Subcutaneous adipose tissue (tissue), 4 donors: ENCODE results near the gene PIEZO2. TPM values are rescaled to one million over a fixed set of nuclear protein-coding genes. Genes with fewer than 3 reads are reported as not detected.

Experiments
- total RNA-seq, 4 donors: library from RNA; depleted of rRNA; stranded (reverse); fragments of >200 nt; gene quantifications; one replicate each; pipeline ENCODE4 v1.1.0, GENCODE V29; 2016
- TF ChIP-seq, protein P1 (sequence below): fragments of 450-650 bp; IDR thresholded peaks from one replicate; pipeline ENCODE4 v1.5.1; 2016; ENCODE audit warnings: low read depth, mild to moderate bottlenecking, control low read depth, antibody characterized with exemption, moderate library complexity

PIEZO2 gene
- total RNA-seq, 4 donors from 2014 or later: 0.85 to 2.2 (median 1.1) TPM

GRCh38 chr18:10767658-10768057 is 381.7 kb downstream of the PIEZO2 start:
- TF ChIP-seq, protein P1, sequence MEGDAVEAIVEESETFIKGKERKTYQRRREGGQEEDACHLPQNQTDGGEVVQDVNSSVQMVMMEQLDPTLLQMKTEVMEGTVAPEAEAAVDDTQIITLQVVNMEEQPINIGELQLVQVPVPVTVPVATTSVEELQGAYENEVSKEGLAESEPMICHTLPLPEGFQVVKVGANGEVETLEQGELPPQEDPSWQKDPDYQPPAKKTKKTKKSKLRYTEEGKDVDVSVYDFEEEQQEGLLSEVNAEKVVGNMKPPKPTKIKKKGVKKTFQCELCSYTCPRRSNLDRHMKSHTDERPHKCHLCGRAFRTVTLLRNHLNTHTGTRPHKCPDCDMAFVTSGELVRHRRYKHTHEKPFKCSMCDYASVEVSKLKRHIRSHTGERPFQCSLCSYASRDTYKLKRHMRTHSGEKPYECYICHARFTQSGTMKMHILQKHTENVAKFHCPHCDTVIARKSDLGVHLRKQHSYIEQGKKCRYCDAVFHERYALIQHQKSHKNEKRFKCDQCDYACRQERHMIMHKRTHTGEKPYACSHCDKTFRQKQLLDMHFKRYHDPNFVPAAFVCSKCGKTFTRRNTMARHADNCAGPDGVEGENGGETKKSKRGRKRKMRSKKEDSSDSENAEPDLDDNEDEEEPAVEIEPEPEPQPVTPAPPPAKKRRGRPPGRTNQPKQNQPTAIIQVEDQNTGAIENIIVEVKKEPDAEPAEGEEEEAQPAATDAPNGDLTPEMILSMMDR: no peak

DNA sequence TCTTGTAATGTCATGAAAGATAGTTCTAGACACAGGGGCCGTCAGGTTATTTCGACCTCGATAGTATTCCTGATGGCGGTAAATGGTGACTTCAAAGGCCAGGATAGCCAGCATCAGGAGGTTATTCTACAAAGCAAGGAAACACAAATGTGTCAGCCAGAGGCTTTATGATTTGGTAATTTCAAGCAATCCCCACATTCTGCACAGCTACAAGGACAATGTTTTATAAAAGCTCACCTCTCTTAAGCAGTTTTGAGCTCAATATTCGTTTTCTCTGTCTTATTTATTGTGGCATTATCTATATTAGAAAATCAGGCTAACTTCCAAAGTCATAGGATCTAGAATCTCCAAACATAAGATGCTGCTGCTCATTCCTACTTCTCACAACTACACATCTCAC is 388.4 kb downstream of the PIEZO2 start:
- TF ChIP-seq, protein P1: no peak

GRCh38 chr18:10759241-10759640 is 390.1 kb downstream of the PIEZO2 start:
- TF ChIP-seq, protein P1: no peak

GRCh38 chr18:10757946-10758345 is 391.4 kb downstream of the PIEZO2 start:
- TF ChIP-seq, protein P1: no peak

GRCh38 chr18:10757349-10757748 is 392.0 kb downstream of the PIEZO2 start:
- TF ChIP-seq, protein P1: no peak

GRCh38 chr18:10755855-10756254 is 393.5 kb downstream of the PIEZO2 start:
- TF ChIP-seq, protein P1: no peak

- TF ChIP-seq, protein P1: no peak
Measured at GRCh38 chr18:10754128-10754527, 395.2 kb downstream of the PIEZO2 start.
